HL-60 (cell line): ENCODE measurements around the gene VPS13D.

Source experiments
- CTCF ChIP-seq: IDR thresholded peaks from one replicate; pipeline ENCODE4 v1.5.1; 2011; ENCODE audit warnings: low read length, control low read depth, inconsistent platforms; ENCODE audit not compliant: insufficient read depth
- POLR2AphosphoS5 ChIP-seq: IDR thresholded peaks from 2 replicates; pipeline ENCODE4 v1.6.1; 2012; ENCODE audit warnings: low read depth
- REST ChIP-seq: IDR thresholded peaks from 2 replicates; pipeline ENCODE4 v1.6.1; 2012; ENCODE audit warnings: low read depth; ENCODE audit not compliant: insufficient replicate concordance

DNA sequence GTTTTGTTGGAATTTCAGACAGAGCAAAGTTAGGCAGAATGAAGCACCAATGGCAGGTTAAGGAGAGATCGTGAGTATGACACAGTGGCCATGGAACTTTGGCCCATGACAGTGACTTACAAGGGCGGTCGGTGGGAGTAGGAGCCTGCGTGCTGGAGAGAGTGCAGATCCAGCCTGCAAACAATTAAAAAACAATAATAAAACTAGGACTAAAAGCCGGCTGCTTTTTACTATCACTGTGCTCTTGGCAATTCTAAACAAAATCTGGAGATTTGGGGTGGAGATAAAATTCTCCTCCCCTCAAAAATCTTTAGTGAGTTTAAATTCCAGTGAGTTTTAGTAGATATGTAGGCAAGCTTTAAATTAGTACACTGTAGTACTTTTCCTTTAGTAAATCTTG lies 291.3 kb downstream of the VPS13D start:
- TF ChIP-seq REST (no peak), CTCF (no peak), POLR2AphosphoS5 (no peak)
